ACHN (cell line): ENCODE data around the gene CLDN10.
"Not testable (repeated sequence)": the region's sequence is repeated elsewhere in the genome, so short reads cannot be mapped to it uniquely, and the experiment has no call there.

Source experiments
- DNase-seq: peaks from one replicate; pipeline ENCODE4 v3.0.0-alpha.2; 2015
- in situ Hi-C: cut with HindIII; loops from 2 replicates; pipeline ENCODE4 v1.10.0; 2017; ENCODE audit warnings: low sequenced_read_pairs, low pct_ligation_motif_present, low pct_unique_long_range_greater_than_20kb

The CLDN10 gene

DNA sequence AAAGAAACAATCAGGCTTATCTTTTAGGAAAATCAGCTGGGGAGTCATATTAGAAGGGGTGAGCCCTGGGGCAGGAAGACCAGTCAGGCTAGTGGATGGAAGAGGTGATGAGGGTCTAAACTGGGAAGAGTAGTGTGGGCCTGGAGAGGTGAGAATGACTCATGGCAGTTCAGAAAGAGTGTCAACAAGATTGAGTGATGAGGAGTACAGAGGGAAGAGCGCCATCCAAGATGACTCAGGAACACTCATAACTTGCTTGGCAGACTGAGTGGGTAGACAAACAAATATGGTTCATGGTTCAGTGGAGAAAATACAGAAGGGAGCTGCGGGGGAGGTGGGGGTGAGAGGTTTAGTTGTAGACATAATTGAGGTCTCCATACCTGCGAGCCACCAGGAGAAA, 17.3 kb upstream of the CLDN10 start:
- in situ Hi-C loops, result no loop called here
- peak; percentile 74 for DNase-seq

DNA sequence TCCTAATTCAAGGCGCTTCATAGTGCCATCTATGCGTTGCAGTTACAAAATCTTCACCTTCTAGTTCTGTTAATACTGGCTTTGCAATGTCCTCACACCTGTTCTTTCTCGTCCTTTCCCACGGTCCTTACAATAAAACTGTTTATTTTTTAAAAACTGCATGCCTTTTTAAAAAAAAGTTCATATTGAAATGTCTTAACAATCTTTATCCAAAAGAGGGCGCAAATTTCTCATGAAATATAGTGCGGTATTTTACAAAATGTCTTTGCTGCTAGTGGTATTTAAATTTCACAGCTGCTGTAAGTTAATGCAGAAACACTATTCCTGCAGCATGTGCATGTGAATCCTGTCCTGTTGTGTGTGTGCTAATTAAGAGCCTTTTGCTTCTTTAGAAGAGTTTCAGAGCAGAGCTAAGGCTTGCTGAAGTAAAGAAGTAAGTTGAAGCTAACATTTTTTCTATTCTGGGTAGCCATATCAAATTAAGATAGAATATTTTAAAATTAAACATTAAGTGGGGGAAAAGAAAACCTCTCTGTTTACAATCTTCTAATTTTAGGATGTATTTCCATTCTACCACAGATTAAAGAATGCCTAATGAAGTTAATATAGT, 15.8 kb upstream of the CLDN10 start:
- in situ Hi-C loops, result no loop called here
- DNase-seq, result peak; percentile 40

GRCh38 chr13:95540888-95541287, 11.6 kb upstream of the CLDN10 start:
- no peak for DNase-seq
- in situ Hi-C loops, result no loop called here

GRCh38 chr13:95541308-95541707, 11.2 kb upstream of the CLDN10 start:
- DNase-seq, result no peak
- in situ Hi-C loops, result no loop called here

- in situ Hi-C loops, result no loop called here
- DNase-seq, result no peak
Measured at GRCh38 chr13:95541911-95542474, 10.5 kb upstream of the CLDN10 start.

DNA sequence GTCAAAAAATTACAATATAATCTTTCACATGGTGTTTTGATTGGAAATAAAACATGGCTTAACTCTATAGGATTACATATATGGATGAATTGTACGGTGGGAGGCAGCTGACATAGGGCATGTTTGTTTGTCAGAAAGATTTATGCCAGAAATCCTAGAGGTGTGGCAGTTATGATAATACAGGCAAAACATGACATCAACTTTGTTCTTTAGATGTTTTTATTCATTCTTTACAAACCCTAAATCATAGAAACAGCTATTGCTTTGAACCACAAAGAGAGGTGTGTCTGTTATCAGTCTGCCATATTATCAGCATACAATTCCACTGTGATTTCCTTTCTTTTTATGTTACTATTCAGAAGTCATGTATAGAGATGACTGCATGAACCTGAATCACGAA, 8.2 kb upstream of the CLDN10 start:
- in situ Hi-C loops, result no loop called here
- no peak for DNase-seq

- in situ Hi-C loops, result no loop called here
- DNase-seq, result no peak
Measured at GRCh38 chr13:95546919-95547318, 5.6 kb upstream of the CLDN10 start.

GRCh38 chr13:95547531-95548167, 4.9 kb upstream of the CLDN10 start:
- DNase-seq, result no peak
- in situ Hi-C loops, result no loop called here

- DNase-seq, result no peak
- in situ Hi-C loops, result no loop called here
Measured at GRCh38 chr13:95552208-95552538, 347 bp upstream of the CLDN10 start.

DNA sequence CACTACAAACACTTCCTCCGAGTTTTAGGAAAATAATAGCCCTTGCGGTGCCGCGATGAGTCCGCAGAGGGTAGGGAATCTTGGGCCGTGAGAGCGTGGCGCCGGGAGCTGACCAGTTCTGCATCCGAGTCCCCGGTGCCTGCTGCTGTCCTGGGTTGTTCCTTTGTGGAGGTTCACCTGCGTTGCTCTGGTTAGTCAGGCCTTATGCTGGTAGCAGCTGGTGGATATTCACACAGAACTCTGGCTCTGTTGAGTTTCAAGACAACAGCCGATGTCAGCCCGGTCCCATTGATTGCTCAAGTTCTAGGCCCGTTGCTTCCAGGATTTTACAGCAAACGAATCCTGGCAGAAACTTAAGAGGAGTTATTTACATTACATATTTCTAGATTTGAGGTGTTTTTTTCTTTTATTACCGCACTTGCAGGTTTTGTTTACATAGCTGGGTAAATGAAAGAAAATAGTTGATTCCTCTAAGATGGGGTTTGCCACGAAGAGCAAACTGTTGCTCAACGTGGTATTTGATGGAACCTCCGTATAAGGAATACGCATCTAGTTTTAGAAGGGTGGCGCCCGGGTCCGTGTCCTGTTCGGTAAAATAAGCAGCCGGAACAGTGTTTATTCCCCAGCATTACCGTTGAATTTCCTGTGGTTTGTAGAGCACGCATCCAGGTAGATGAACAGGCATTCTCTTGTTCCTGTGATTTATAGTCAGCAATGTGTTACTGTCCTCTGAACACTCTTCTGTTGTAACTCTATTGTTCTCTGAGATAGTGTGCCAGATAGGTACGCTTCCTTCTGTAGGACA, 1.3 kb downstream of the CLDN10 start:
- in situ Hi-C loops, result no loop called here
- no peak for DNase-seq

DNA sequence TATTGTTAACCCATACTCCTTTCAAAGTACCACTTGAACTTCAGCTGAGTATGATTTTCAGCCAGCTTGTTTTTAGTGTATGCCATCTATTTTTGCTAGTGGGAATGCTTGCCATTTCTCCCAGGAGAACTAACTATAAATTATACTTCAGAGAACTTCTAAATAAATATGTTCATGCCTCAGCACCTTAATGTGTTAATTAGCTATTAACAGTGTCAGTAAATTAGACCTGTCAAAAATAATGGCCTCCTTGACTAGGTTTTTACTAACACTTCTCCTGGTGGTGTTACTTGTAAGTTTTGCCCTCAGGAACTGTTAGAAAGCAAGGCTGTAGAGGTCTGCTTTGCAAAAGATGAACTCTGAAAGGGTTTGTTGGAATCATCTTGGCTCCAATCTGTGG, 4.5 kb downstream of the CLDN10 start:
- in situ Hi-C loops, result no loop called here
- no peak for DNase-seq

- in situ Hi-C loops, result no loop called here
- DNase-seq, result no peak
Measured at GRCh38 chr13:95559100-95559499, 6.6 kb downstream of the CLDN10 start.

- in situ Hi-C loops, result no loop called here
- no peak for DNase-seq
Measured at GRCh38 chr13:95560387-95560786, 7.9 kb downstream of the CLDN10 start.

DNA sequence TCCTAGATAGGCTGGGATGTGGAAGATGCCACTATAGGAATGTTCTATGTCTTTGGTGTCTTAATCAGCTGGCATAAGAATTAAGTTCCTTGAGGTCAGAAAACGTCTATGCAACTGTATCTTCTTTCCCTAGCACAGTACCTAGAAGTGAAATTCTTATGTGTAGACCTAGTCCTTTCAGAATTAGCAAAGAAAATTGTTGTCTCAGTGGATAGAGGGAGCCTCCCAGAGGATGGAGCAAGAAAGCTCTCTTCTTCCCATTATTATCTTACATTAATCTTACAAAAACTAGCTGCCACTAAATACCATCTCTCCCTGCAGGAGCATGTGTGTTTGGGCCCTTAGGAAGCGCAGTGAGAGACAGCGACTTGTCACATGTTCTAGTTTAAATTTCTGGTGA, 11.6 kb downstream of the CLDN10 start:
- in situ Hi-C loops, result no loop called here
- no peak for DNase-seq

DNA sequence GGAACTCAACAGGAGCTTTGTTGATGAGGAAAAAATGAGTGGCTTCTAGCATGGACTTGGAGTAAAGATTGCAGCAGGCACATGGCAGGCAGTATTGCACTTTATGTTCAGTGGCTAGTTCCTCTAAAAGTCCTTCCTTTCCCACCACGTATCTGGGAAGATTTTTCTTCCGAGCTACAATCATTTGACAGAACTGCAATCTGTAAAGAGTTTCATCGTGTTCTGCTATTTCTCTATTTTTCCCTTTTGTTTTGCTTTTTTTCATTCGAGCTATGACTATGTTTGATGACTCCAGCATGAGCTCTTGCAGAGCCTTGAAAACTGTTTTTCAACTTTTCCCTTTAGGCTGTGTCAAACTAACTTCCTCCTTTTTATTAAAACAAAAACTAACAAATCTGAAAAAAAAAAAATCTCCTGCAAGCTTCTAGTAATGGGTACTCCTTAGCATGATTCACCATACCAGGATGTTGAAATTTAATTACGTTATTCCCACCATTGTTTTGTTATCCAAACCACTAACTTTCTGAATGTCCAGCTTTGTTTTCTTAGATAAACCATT, 12.3 kb downstream of the CLDN10 start:
- no peak for DNase-seq
- in situ Hi-C loops, result no loop called here

DNA sequence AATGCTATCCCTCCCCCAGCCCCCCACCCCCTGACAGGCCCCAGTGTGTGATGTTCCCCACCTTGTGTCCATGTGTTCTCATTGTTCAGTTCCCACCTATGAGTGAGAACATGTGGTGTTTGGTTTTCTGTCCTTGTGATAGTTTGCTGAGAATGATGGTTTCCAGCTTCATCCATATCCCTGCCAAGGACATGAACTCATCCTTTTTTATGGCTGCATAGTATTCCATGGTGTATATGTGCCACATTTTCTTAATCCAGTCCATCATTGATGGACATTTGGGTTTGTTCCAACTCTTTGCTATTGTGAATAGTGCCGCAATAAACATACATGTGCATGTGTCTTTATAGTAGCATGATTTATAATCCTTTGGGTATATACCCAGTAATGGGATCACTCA, 13.2 kb downstream of the CLDN10 start:
- in situ Hi-C loops, result not testable (repeated sequence)

GRCh38 chr13:95568131-95568530, 15.6 kb downstream of the CLDN10 start:
- in situ Hi-C loops, result no loop called here
- no peak for DNase-seq

More for the DNA sequence above, 13.2 kb downstream of the CLDN10 start:
- DNase-seq, result not testable (repeated sequence)

GRCh38 chr13:95570016-95570415, 17.5 kb downstream of the CLDN10 start:
- in situ Hi-C loops, result no loop called here
- DNase-seq, result no peak

DNA sequence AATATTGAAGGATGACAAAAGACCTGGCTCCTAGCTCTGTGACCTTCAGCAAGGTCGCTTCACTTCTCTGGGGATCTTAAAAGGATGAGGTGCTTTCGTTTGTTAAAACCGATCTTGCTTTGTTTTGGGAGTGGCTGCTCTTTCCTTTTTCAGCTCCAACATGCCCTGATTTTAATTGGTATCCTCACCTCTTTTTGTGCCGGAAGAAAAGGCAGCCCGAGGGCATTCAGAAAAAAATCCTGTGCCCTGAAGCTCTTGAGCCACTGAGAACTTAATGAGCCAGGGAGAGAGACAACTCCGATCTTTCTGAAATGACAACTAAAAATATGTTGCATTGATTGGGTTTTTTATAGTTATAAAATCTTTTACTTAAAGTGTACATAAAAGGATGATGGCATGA, 19.4 kb downstream of the CLDN10 start:
- no peak for DNase-seq
- in situ Hi-C loops, result no loop called here
